Lower leg skin (tissue), 4 donors: ENCODE data around the gene SLC25A48. TPM values are rescaled to one million over a fixed set of nuclear protein-coding genes. Genes with fewer than 3 reads are reported as not detected.

Experiments used
- DNase-seq, 2 donors: peaks; one replicate each; pipeline ENCODE4 v3.0.0-alpha.2; 2019; ENCODE audit warnings: low spot score in 2 of 2
- H3K4me3 ChIP-seq: fragments of 200-600 bp; sonication (generic); 2 replicates; pipeline ENCODE4 v1.5.1; 2017; ENCODE audit warnings: mild to moderate bottlenecking, low read depth; ENCODE audit not compliant: poor library complexity, severe bottlenecking
- CTCF ChIP-seq, 3 donors: fragments of 450-650 bp; IDR thresholded peaks; one replicate each; pipeline ENCODE4 v1.5.1; 2016; ENCODE audit warnings: antibody characterized with exemption in 3 of 3, mild to moderate bottlenecking in 3 of 3, moderate library complexity in 2 of 3
- POLR2A ChIP-seq, 2 donors: fragments of 450-650 bp; IDR thresholded peaks; one replicate each; pipeline ENCODE4 v1.6.1; 2016 to 2017; ENCODE audit warnings: antibody characterized with exemption in 2 of 2, mild to moderate bottlenecking in 1 of 2, moderate library complexity in 1 of 2
- WGBS, 2 donors: methylation state at CpG; one replicate each; pipeline ENCODE4 v1.1.5; 2018; 5-methylcytosine and 5-hydroxymethylcytosine counted together
- intact Hi-C: fragments of 100-400 bp; cut with DNase I; formaldehyde crosslinking; loops from one replicate; pipeline ENCODE4 v1.15.0; 2023; ENCODE audit warnings: low total_unique reads
- total RNA-seq, 4 donors: library from RNA; depleted of rRNA; stranded (reverse); fragments of >200 nt; gene quantifications; one replicate each; pipeline ENCODE4 v1.1.0, GENCODE V29; 2016

Gene SLC25A48
- total RNA-seq, 4 donors from 2014 or later: 0.80 to 7.6 (median 1.7) TPM

DNA sequence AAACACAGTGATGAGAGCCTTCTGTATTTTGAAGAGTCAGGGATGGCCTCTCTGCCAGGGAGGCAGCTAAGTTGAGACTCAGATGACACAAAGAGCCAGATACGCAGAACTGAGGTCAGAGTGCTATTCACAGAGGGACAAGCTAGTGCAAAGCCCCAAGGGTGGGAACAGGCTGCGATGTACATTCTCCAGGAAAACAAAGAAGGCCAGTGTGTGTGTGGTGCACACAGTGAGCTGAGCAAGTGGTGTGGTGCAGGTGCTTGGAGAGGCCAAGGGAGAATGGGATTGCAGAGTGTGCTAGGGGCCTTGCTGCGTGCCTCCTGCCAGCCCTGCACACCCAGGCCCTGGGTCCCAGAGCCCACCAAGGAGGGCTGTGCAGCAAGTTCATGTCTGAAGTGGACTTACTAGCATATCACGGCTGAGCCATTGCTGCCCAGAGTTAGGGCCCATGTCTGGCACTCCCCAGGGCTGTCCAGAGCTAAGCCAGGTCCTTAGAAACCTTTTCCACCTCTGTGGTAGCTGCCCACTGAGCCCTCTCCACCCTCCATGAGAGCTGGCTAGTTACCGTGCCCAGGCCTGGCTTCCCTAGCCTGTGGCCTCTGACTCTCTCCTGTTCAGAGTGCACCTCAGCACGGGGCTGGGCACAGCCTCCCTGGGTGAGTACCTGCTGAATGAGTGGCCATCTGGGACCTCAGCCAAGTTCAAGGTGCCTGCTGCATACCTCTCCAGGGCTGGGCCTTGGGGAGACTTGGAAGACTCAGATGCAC, 9.3 kb downstream of the SLC25A48 start:
- peak in 1 of 2 donors; percentile 73 for DNase-seq
- intact Hi-C loops: no loop called here
- TF ChIP-seq POLR2A (IDR thresholded peaks at IDR 0.05) (no peak), CTCF (IDR thresholded peaks at IDR 0.05) (no peak)
- 79 to 81% methylated on average over 6 of the region's 6 CpGs for WGBS, 2 donors
- H3K4me3 ChIP-seq: no peak overlapping the region

- peak in 1 of 2 donors; percentile 63 for DNase-seq
- TF ChIP-seq CTCF (IDR thresholded peaks at IDR 0.05) (no peak), POLR2A (IDR thresholded peaks at IDR 0.05) (no peak)
- no peak overlapping the region for H3K4me3 ChIP-seq
- intact Hi-C loops: no loop called here
Measured at GRCh38 chr5:135846311-135846710, 11.8 kb downstream of the SLC25A48 start.

- WGBS, 2 donors: 73 to 89% methylated on average over 1 of the region's 1 CpG
- H3K4me3 ChIP-seq: no peak overlapping the region
- intact Hi-C loops: no loop called here
Measured at GRCh38 chr5:135847976-135848375, 13.5 kb downstream of the SLC25A48 start.

GRCh38 chr5:135850231-135850630, 15.8 kb downstream of the SLC25A48 start:
- 86 to 94% methylated on average over 4 to 9 of the region's 9 CpGs for WGBS, 2 donors
- TF ChIP-seq CTCF (IDR thresholded peaks at IDR 0.05) (no peak), POLR2A (IDR thresholded peaks at IDR 0.05) (no peak)
- intact Hi-C loops: no loop called here
- no peak overlapping the region for H3K4me3 ChIP-seq
- peak in 1 of 2 donors; percentile 82 for DNase-seq

More at GRCh38 chr5:135847976-135848375, 13.5 kb downstream of the SLC25A48 start:
- DNase-seq: peak in 1 of 2 donors; percentile 58
- TF ChIP-seq CTCF (IDR thresholded peaks at IDR 0.05) (no peak), POLR2A (IDR thresholded peaks at IDR 0.05) (no peak)

GRCh38 chr5:135850671-135851070, 16.2 kb downstream of the SLC25A48 start:
- no peak overlapping the region for H3K4me3 ChIP-seq
- intact Hi-C loops: no loop called here
- DNase-seq: peak in 1 of 2 donors; percentile 56
- WGBS, 2 donors: 89 to 96% methylated on average over 6 of the region's 6 CpGs
- no peak for TF ChIP-seq CTCF (IDR thresholded peaks at IDR 0.05)
